Upper lobe of left lung (tissue), 4 donors: ENCODE results near the gene TBCB.

Source experiments
- CTCF ChIP-seq, 6 experiments: fragments of 450-650 bp in 4 of 6; fragments of 200-600 bp in 2 of 6; sonication (generic) in 2 of 6; IDR thresholded peaks; one replicate each; pipeline ENCODE4 v1.5.1; 2016 to 2019; ENCODE audit warnings: antibody characterized with exemption in 6 of 6
- POLR2A ChIP-seq, 4 donors: fragments of 450-650 bp; IDR thresholded peaks; one replicate each; pipeline ENCODE4 v1.5.1; 2016 to 2017; ENCODE audit warnings: antibody characterized with exemption in 4 of 4, mild to moderate bottlenecking in 2 of 4
- POLR2AphosphoS5 ChIP-seq, 2 donors: sonication (generic); formaldehyde crosslinking; IDR thresholded peaks; one replicate each; pipeline ENCODE4 v1.5.1; 2017; ENCODE audit warnings: antibody characterized with exemption in 2 of 2

DNA sequence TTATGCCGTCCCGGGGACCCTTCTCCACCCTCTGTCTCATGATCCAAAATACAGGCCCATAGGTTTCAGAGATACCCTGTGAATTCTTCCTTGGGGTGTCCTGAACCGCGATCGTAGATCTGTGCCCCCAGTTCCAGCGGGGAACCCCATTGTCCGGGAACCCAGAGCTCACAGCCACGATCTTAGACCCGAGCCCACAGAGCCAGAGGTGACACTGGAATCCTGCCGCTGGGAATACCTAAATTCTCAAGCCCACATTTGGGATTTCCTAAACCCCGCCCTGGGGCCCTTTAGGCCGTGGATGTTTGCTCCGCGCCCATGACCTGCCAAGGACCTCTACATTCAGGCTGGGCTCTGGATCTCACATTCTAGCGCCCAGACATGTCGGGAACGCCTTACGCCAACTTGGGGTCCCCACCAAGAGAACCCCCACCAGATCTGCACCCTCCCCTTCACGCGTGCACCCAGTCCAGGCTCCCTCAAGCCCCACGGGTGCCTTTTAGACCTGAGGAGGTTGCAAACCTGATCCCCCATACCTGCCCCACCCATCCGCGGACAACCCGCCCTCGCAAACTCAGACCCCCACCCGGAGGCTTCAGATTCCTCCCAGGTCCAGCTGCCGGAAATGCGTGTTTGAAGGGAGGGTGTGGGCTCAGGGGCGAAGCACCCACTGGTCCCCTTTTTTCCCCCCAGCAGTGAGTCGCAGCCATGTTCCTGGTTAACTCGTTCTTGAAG lies 25.2 kb downstream of the TBCB start:
- no peak for TF ChIP-seq CTCF (IDR thresholded peaks at IDR 0.05)
- TF ChIP-seq POLR2A (IDR thresholded peaks at IDR 0.05), result peak in 1 of 4 donors; percentile 37
- no peak for TF ChIP-seq POLR2AphosphoS5 (IDR thresholded peaks at IDR 0.05)
